ENCODE results near the gene DENND2A. TPM values are rescaled to one million over a fixed set of nuclear protein-coding genes. Genes with fewer than 3 reads are reported as not detected.

The DENND2A gene
- total and polyA plus RNA-seq, 2 of the 4 experiments (the other 2 are of a cell fraction): 7.5 to 10.3 TPM

GRCh38 chr7:140475747-140476333, 164.8 kb downstream of the DENND2A start:
- Histone ChIP-seq H3K9me1 (ENCODE audit: insufficient read depth, low read length) (0 out of 2 replicates have a peak, but pooled peaks cover 5% of the 10 kb centered on the region), H3K23ac (ENCODE audit: low read depth, low read length) (no peak overlapping the region), H2BK5ac (ENCODE audit: low read depth, low read length, poor library complexity, severe bottlenecking) (no peak overlapping the region), H4K20me1 (ENCODE audit: insufficient read depth, low read length) (peaks cover 53% of the 10 kb centered on the region), H3K36me3 (ENCODE audit: control insufficient read depth, insufficient read depth, low read length) (peaks cover 6% of the 10 kb centered on the region), H3K27ac (ENCODE audit: insufficient read depth, low read length) (no peak overlapping the region), H2BK15ac (ENCODE audit: low read depth, low read length) (no peak overlapping the region), H3K56ac (ENCODE audit: extremely low read depth, insufficient read depth, low read length) (no peak overlapping the region), H4K5ac (ENCODE audit: low read depth, low read length) (no peak overlapping the region), H2BK120ac (ENCODE audit: low read depth, low read length) (no peak overlapping the region), H2AK5ac (ENCODE audit: low read depth, low read length) (no peak overlapping the region), H3K79me1 (ENCODE audit: low read depth in 1 of 2, low read length in 2 of 2) (peaks cover 7 to 34% of the 10 kb centered on the region in 2 experiments; a peak in 3 of 4 replicates), H3K4me2 (ENCODE audit: low read depth, low read length) (no peak overlapping the region), H3K4me3 (ENCODE audit: insufficient read depth, low read depth, low read length) (no peak overlapping the region), H3K4ac (ENCODE audit: low read depth, low read length) (no peak overlapping the region), H3K27me3 (ENCODE audit: control insufficient read depth, insufficient read depth, low read length) (no peaks in the 10 kb centered on the region), H3K18ac (ENCODE audit: low read depth, low read length) (no peak overlapping the region), H3K14ac (replicated peaks; ENCODE audit: low read depth, low read length) (no peak overlapping the region), H2AFZ (replicated peaks; ENCODE audit: low read length, poor library complexity) (no peak overlapping the region), H3K4me1 (ENCODE audit: control insufficient read depth, insufficient read depth, low read length) (peaks cover 2% of the 10 kb centered on the region; the same call in 1 of the 2 replicates), H3K9ac (ENCODE audit: low read depth, low read length) (no peak overlapping the region), H2BK20ac (ENCODE audit: low read depth, low read length) (no peak overlapping the region), H4K8ac (ENCODE audit: low read depth in 2 of 2, low read length in 2 of 2) (no peak overlapping the region), H2AK9ac (replicated peaks; ENCODE audit: low read depth, low read length, poor library complexity) (no peak overlapping the region), H3K9me3 (ENCODE audit: control insufficient read depth, insufficient read depth, low read length) (no peaks in the 10 kb centered on the region), H4K91ac (ENCODE audit: insufficient read depth, low read depth, low read length) (no peak overlapping the region)
- intact Hi-C loops (cut with micrococcal nuclease) (loop anchor here (1.0 to 2.0 kb wide), 3 partner anchors 42 to 221 kb away; partner anchors contain the start of gene NDUFB2), dilution Hi-C loops (cut with HindIII; ENCODE audit: low sequenced_read_pairs, unreplicated experiment) (no loop called here), in situ Hi-C loops (cut with MboI; ENCODE audit: low sequenced_read_pairs) (loop anchor here (5.0 kb wide), 1 partner anchor 176 kb away; no protein-coding TSS in a partner anchor)
- no TSS peak for BruUV-seq (replicated peaks)
- DNase-seq (peak; percentile 41), ATAC-seq (ENCODE audit: low read depth) (no peak)
- TF ChIP-seq CTCF (conservative IDR thresholded peaks at IDR 0.05; ENCODE audit: low read depth, low read length): peak; percentile 69
- no peak for TF ChIP-seq RCOR1 (IDR thresholded peaks at IDR 0.05; ENCODE audit: insufficient replicate concordance, low read length)
- no peak for TF ChIP-seq POLR2A (IDR thresholded peaks at IDR 0.05; ENCODE audit: low read depth, low read length)
- no peak for TF ChIP-seq MAFK (IDR thresholded peaks at IDR 0.05; ENCODE audit: low read depth, low read length)
- peak; percentile 59 for TF ChIP-seq SMC3 (IDR thresholded peaks at IDR 0.05; ENCODE audit: low read depth, low read length)
- no peak for TF ChIP-seq MAZ (IDR thresholded peaks at IDR 0.05; ENCODE audit: borderline replicate concordance, low read depth, low read length)
- TF ChIP-seq CHD1 (IDR thresholded peaks at IDR 0.05; ENCODE audit: low read depth, low read length): no peak
- no peak for TF ChIP-seq MXI1 (IDR thresholded peaks at IDR 0.05; ENCODE audit: borderline replicate concordance, low read depth, low read length)
- TF ChIP-seq FOS (IDR thresholded peaks at IDR 0.05; ENCODE audit: low read depth, low read length): no peak
- TF ChIP-seq CEBPB (IDR thresholded peaks at IDR 0.05; ENCODE audit: low read depth, low read length): no peak
- TF ChIP-seq USF2 (IDR thresholded peaks at IDR 0.05; ENCODE audit: low read depth, low read length): no peak
- no peak for TF ChIP-seq ELK1 (IDR thresholded peaks at IDR 0.05; ENCODE audit: borderline replicate concordance, low read depth, low read length)
- TF ChIP-seq RFX5 (IDR thresholded peaks at IDR 0.05; ENCODE audit: low read depth, low read length): no peak
- no peak for TF ChIP-seq NFE2L2 (IDR thresholded peaks at IDR 0.05; ENCODE audit: low read depth, low read length)
- TF ChIP-seq BHLHE40 (IDR thresholded peaks at IDR 0.05; ENCODE audit: low read depth, low read length): no peak
- peak; percentile 72 for TF ChIP-seq RAD21 (IDR thresholded peaks at IDR 0.05; ENCODE audit: low read length)
- POLR2A ChIA-PET (ENCODE audit: unreplicated experiment): no interaction called here
- CTCF ChIA-PET: interaction anchor here (0.5 to 0.7 kb wide), 3 partner anchors 11 to 212 kb away, joined by 3 to 4 read pairs (median 3); no protein-coding TSS in a partner anchor
- no CpG with 5 or more reads among the region's 2 CpGs for WGBS, 2 experiments (ENCODE audit: extremely low coverage in 2 of 2, insufficient read length in 1 of 2)

Data from IMR-90 (cell line).